Natural killer cell (primary cell): ENCODE results near the gene SSMEM1. TPM values are rescaled to one million over a fixed set of nuclear protein-coding genes. Genes with fewer than 3 reads are reported as not detected.

Experiments
- ATAC-seq, 3 donors: fragments of 150-1000 bp in 2 of 3; fragments of 200-7000 bp in 1 of 3; cut with Tn5 transposase; 1 replicate in 1 of 3; 2 replicates in 2 of 3; pipeline ENCODE4 v1.10.0; 2021; ENCODE audit warnings: mild to moderate bottlenecking in 2 of 3, moderate library complexity in 2 of 3
- DNase-seq, 2 donors: peaks; one replicate each; pipeline versions ENCODE4 v3.0.0 to v3.0.0-alpha.2; 2013 to 2021; ENCODE audit warnings: mixed read lengths in 1 of 2
- H3K27ac ChIP-seq: one replicate; pipeline ENCODE4 v1.5.1; 2013; ENCODE audit warnings: mild to moderate bottlenecking, low read length
- H3K27me3 ChIP-seq: one replicate; pipeline ENCODE4 v1.6.1; 2013; ENCODE audit warnings: low read length; ENCODE audit not compliant: control insufficient read depth, insufficient read depth
- H3K36me3 ChIP-seq: one replicate; pipeline ENCODE4 v1.6.1; 2013; ENCODE audit warnings: low read length; ENCODE audit not compliant: control insufficient read depth, insufficient read depth
- H3K4me1 ChIP-seq: one replicate; pipeline ENCODE4 v1.6.1; 2013; ENCODE audit warnings: low read length; ENCODE audit not compliant: control insufficient read depth, insufficient read depth
- H3K4me3 ChIP-seq: one replicate; pipeline ENCODE4 v1.5.1; 2013; ENCODE audit warnings: low read length
- H3K9me3 ChIP-seq: one replicate; pipeline ENCODE4 v1.6.1; 2013; ENCODE audit warnings: low read length; ENCODE audit not compliant: control insufficient read depth, insufficient read depth
- H3K27ac Mint-ChIP-seq, 2 donors: one replicate each; pipeline ENCODE4 v1.8.0; 2022; ENCODE audit warnings: mild to moderate bottlenecking in 2 of 2, mixed read lengths in 2 of 2, moderate library complexity in 1 of 2
- H3K27me3 Mint-ChIP-seq, 2 donors: one replicate each; pipeline ENCODE4 v1.8.0; 2022; ENCODE audit warnings: low read depth in 2 of 2, mixed read lengths in 2 of 2
- H3K36me3 Mint-ChIP-seq: one replicate; pipeline ENCODE4 v1.8.0; 2022; ENCODE audit warnings: mixed read lengths
- H3K4me1 Mint-ChIP-seq, 2 donors: one replicate each; pipeline ENCODE4 v1.8.0; 2022; ENCODE audit warnings: mixed read lengths in 2 of 2
- H3K4me3 Mint-ChIP-seq: one replicate; pipeline ENCODE4 v1.8.0; 2022; ENCODE audit warnings: mild to moderate bottlenecking, moderate library complexity, mixed read lengths
- H3K9me3 Mint-ChIP-seq, 2 donors: one replicate each; pipeline ENCODE4 v1.8.0; 2022; ENCODE audit warnings: mixed read lengths in 2 of 2
- WGBS: methylation state at CpG from one replicate; pipeline ENCODE4 v1.1.7; 2013; ENCODE audit warnings: missing lambda C conversion rate; ENCODE audit not compliant: insufficient coverage; 5-methylcytosine and 5-hydroxymethylcytosine counted together
- intact Hi-C: fragments of 100-400 bp; cut with micrococcal nuclease; formaldehyde crosslinking; loops from one replicate; pipeline ENCODE4 v1.14.2; 2022
- total RNA-seq, 4 donors: library from RNA; stranded (reverse); fragments of 120-200 nt in 1 of 4; gene quantifications; one replicate each; pipeline versions ENCODE4 v1.2.3 to v1.2.4, GENCODE V29; 2013 to 2022
- TF ChIP-seq, protein P1 (sequence below): fragments of 200-600 bp; IDR thresholded peaks from one replicate; pipeline ENCODE4 v1.8.0; 2022; ENCODE audit warnings: antibody characterized with exemption

Gene SSMEM1
- total RNA-seq, 3 donors from 2014 or later (not counting 1 experiment from before 2014, with no cell fraction given) = not detected

DNA sequence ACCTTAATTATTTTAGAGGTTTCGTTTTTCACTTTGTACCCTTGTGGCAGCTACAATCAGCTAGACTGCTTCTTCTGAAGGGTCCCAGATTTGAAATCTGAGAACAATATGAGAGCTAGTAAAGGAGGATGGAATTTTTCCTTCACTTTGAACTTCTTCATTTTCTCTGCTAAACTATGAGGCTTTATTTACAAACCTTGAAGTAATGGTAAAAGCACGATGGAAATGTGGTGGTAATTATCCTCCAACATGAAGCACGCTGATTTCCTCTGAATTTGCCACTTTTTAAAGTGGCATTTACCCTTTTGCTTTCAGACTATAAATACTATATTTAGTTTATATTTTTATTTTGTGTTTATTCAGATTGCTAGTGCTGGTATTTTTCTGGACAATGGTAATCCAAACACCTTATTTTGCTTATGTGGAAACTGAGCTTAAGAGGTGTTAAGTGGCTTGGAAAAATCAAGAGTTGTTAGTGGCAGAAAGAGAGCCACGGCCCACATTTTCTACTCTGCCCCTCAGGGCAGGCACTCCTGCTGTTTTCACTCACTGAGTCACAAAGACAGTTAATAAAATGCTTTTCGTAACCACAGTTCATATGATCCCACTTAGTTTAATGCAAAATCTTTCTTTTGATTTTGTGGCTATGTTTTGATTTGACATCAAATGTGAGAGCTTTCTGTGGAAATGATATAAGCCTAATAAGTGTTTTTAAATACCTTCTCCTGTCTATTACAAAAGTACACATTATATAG is 2.7 kb downstream of the SSMEM1 start:
- ATAC-seq = no peak
- peaks cover 5% of the 10 kb centered on the region in 2 donors for H3K4me1 Mint-ChIP-seq
- H3K9me3 ChIP-seq = no peaks in the 10 kb centered on the region
- peaks cover 5% of the 10 kb centered on the region for H3K4me1 ChIP-seq
- TF ChIP-seq, protein P1, sequence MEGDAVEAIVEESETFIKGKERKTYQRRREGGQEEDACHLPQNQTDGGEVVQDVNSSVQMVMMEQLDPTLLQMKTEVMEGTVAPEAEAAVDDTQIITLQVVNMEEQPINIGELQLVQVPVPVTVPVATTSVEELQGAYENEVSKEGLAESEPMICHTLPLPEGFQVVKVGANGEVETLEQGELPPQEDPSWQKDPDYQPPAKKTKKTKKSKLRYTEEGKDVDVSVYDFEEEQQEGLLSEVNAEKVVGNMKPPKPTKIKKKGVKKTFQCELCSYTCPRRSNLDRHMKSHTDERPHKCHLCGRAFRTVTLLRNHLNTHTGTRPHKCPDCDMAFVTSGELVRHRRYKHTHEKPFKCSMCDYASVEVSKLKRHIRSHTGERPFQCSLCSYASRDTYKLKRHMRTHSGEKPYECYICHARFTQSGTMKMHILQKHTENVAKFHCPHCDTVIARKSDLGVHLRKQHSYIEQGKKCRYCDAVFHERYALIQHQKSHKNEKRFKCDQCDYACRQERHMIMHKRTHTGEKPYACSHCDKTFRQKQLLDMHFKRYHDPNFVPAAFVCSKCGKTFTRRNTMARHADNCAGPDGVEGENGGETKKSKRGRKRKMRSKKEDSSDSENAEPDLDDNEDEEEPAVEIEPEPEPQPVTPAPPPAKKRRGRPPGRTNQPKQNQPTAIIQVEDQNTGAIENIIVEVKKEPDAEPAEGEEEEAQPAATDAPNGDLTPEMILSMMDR = no peak
- H3K9me3 Mint-ChIP-seq = no peaks in the 10 kb centered on the region
- no peak overlapping the region for H3K27ac Mint-ChIP-seq
- no peak overlapping the region for H3K27ac ChIP-seq
- H3K36me3 ChIP-seq = no peaks in the 10 kb centered on the region
- no peaks in the 10 kb centered on the region for H3K27me3 ChIP-seq
- H3K36me3 Mint-ChIP-seq = peaks cover 3% of the 10 kb centered on the region
- WGBS = 63% methylated on average over 2 of the region's 5 CpGs
- no peak overlapping the region for H3K4me3 ChIP-seq
- intact Hi-C loops = no loop called here
- DNase-seq = no peak
- H3K4me3 Mint-ChIP-seq = no peak overlapping the region
- peaks cover 6 to 10% of the 10 kb centered on the region in 2 donors for H3K27me3 Mint-ChIP-seq

DNA sequence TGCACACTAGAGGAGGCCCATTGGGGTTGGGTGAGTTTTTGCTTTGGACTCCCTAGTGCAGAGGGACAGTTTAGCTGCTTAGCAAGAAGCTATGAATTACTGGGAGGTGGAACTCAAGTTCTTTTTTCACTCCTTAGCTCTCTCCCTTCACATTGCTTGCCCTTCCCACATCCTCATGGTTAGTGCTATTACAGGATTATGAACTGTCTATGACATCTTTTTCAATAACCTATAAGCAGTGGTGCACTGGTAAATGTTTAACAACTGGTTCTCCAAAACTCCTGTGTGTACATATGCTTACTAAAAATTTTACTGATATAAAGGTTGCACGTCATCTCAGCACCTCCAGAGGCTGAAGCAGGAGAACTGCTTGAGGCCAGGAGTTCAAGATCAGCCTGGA is 6.2 kb downstream of the SSMEM1 start:
- Mint-ChIP-seq H3K4me3 (no peak overlapping the region), H3K9me3 (no peaks in the 10 kb centered on the region), H3K36me3 (no peaks in the 10 kb centered on the region), H3K27ac (no peak overlapping the region), H3K27me3 (peaks cover 15 to 18% of the 10 kb centered on the region in 2 donors), H3K4me1 (no peaks in the 10 kb centered on the region)
- H3K27ac ChIP-seq = no peak overlapping the region
- ATAC-seq (no peak), DNase-seq (no peak)
- H3K4me1 ChIP-seq = no peaks in the 10 kb centered on the region
- WGBS = 93% methylated on average over 1 of the region's 1 CpG
- intact Hi-C loops = no loop called here
- TF ChIP-seq, protein P1 = no peak
- no peaks in the 10 kb centered on the region for H3K27me3 ChIP-seq
- H3K36me3 ChIP-seq = no peaks in the 10 kb centered on the region
- no peaks in the 10 kb centered on the region for H3K9me3 ChIP-seq
- H3K4me3 ChIP-seq = no peak overlapping the region

DNA sequence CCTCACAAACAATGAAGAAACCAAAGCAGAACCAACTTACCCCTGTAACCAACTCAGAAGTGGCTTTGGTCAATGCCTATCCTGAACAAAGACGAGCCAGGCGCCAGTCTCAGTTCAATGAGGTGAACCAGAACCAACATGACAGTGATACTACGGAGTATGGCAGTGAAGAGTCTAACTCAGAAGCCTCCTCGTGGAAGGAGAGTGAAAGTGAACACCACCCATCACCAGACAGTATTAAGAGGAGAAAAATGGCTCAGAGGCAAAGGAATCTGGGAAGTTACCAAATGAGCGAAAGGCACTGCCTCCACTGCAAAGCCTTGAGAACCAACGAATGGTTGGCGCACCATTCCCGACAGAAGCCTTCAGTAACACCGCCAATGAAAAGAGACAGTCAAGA is 8.4 kb downstream of the SSMEM1 start:
- no peak overlapping the region for H3K4me3 ChIP-seq
- TF ChIP-seq, protein P1 = no peak
- H3K4me1 ChIP-seq = no peaks in the 10 kb centered on the region
- H3K9me3 ChIP-seq = no peaks in the 10 kb centered on the region
- Mint-ChIP-seq H3K27me3 (peaks cover 19 to 27% of the 10 kb centered on the region in 2 donors), H3K4me1 (no peaks in the 10 kb centered on the region), H3K9me3 (no peaks in the 10 kb centered on the region), H3K36me3 (no peaks in the 10 kb centered on the region), H3K27ac (no peak overlapping the region), H3K4me3 (no peak overlapping the region)
- ATAC-seq = no peak
- intact Hi-C loops = no loop called here
- no peaks in the 10 kb centered on the region for H3K27me3 ChIP-seq
- H3K36me3 ChIP-seq = no peaks in the 10 kb centered on the region
- no peak for DNase-seq
- 98% methylated on average over 8 of the region's 9 CpGs for WGBS
- no peak overlapping the region for H3K27ac ChIP-seq

DNA sequence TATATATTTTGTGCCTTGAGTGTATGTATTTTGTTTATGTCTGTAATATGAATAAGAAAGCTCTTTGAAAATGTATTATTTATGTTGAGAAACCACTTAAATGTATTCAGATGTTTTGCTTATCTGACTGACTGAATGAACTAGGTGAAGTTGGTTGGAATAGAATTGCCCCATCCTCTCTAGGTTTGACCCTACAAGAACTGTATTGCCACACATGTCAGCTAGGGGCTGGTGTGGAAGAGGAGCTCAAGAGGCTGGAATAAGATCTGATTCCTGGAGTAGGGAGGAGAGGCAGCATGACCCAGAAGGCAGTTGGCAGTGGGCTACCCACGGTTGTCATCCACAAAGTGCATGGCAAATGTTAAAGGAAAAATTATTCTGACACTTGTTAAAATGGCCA is 9.1 kb downstream of the SSMEM1 start:
- H3K4me1 ChIP-seq = no peaks in the 10 kb centered on the region
- DNase-seq = no peak
- no peak overlapping the region for H3K27ac ChIP-seq
- H3K27me3 ChIP-seq = no peaks in the 10 kb centered on the region
- 100% methylated on average over 1 of the region's 1 CpG for WGBS
- no peaks in the 10 kb centered on the region for H3K9me3 Mint-ChIP-seq
- H3K4me3 ChIP-seq = no peak overlapping the region
- intact Hi-C loops = no loop called here
- H3K27me3 Mint-ChIP-seq = peaks cover 21 to 25% of the 10 kb centered on the region in 2 donors
- H3K36me3 Mint-ChIP-seq = no peaks in the 10 kb centered on the region
- no peak overlapping the region for H3K27ac Mint-ChIP-seq
- no peak for ATAC-seq
- TF ChIP-seq, protein P1 = no peak
- no peak overlapping the region for H3K4me3 Mint-ChIP-seq
- H3K9me3 ChIP-seq = no peaks in the 10 kb centered on the region
- no peaks in the 10 kb centered on the region for H3K36me3 ChIP-seq
- no peaks in the 10 kb centered on the region for H3K4me1 Mint-ChIP-seq
